ENCODE measurements around the gene PHF21A.

DNA sequence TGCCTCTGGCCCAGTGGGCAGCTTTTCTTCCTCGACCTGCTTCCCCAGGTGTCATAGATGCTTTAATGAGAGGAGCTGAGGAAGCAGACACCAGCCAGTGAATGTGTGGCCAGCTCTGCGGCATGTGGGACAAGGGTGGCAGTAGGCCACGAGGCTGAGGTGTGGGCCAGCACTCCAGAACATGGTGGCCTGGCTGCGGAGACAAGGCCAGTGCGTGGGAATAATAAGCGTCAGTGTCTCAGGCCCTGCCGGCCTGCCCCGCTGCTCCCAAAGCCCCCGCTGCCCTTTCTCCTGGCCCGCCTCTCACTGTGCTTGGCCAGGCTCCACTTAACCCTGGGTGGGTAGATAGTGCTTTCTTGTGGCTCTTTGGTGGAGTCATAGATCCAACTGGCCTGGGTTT, 233.7 kb downstream of the PHF21A start:
- TF ChIP-seq E2F4 (CRISPR knock-in tag; IDR thresholded peaks at IDR 0.05; ENCODE audit: borderline replicate concordance, low read depth): no peak
- no peak for TF ChIP-seq CTCF (IDR thresholded peaks at IDR 0.05)
- no peak for TF ChIP-seq CREM (CRISPR knock-in tag; IDR thresholded peaks at IDR 0.05)
- no peak for TF ChIP-seq USF2 (CRISPR knock-in tag; IDR thresholded peaks at IDR 0.05)
- no peak for TF ChIP-seq TEAD4 (CRISPR knock-in tag; IDR thresholded peaks at IDR 0.05)
- TF ChIP-seq SP1 (CRISPR knock-in tag; conservative IDR thresholded peaks at IDR 0.05): no peak
- no peak for TF ChIP-seq RELA (CRISPR knock-in tag; IDR thresholded peaks at IDR 0.05; ENCODE audit: borderline replicate concordance)
- no peak for TF ChIP-seq ZNF263 (CRISPR knock-in tag; IDR thresholded peaks at IDR 0.05; ENCODE audit: low read depth)

Data from WTC11 (cell line).